IMR-90 (cell line): ENCODE results near the gene RBMS2. TPM values are rescaled to one million over a fixed set of nuclear protein-coding genes. Genes with fewer than 3 reads are reported as not detected.

Experiments used
- ATAC-seq: fragments of 200-7000 bp; cut with Tn5 transposase; 2 replicates; pipeline ENCODE4 v1.9.1; 2020; ENCODE audit warnings: low read depth, mild to moderate bottlenecking, moderate library complexity
- BruUV-seq: library from RNA; stranded (reverse); fragments of 400-500 nt; replicated peaks from 2 replicates; lab custom pipeline; 2021; lab: Mats Ljungman, UMichigan
- CTCF ChIA-PET: fragments of 300-600 bp; formaldehyde crosslinking; extraction: SDS; loops from one replicate; lab custom pipeline; 2021; ENCODE audit warnings: antibody characterized with exemption; lab: Yijun Ruan, JAX
- POLR2A ChIA-PET: fragments of 300-600 bp; sonication (Branson Sonifier 250); formaldehyde crosslinking; loops from one replicate; lab custom pipeline; 2022; ENCODE audit warnings: antibody characterized with exemption; ENCODE audit not compliant: unreplicated experiment; lab: Charles Lee
- DNase-seq: peaks from one replicate; pipeline ENCODE4 v3.0.0; 2013
- H2AFZ ChIP-seq: replicated peaks from 2 replicates; pipeline ENCODE3; 2013; ENCODE audit warnings: low read length, mild to moderate bottlenecking; ENCODE audit not compliant: poor library complexity
- H2AK5ac ChIP-seq: 2 replicates; pipeline ENCODE4 v1.6.1; 2013; ENCODE audit warnings: low read depth, low read length, inconsistent platforms
- H2AK9ac ChIP-seq: replicated peaks from 2 replicates; pipeline ENCODE3; 2013; ENCODE audit warnings: mild to moderate bottlenecking, low read depth, low read length, moderate library complexity; ENCODE audit not compliant: poor library complexity
- H2BK120ac ChIP-seq: 2 replicates; pipeline ENCODE4 v1.6.1; 2013; ENCODE audit warnings: low read depth, low read length, inconsistent platforms
- H2BK15ac ChIP-seq: 3 replicates; pipeline ENCODE4 v1.6.1; 2013; ENCODE audit warnings: low read depth, low read length, inconsistent platforms
- H2BK20ac ChIP-seq: 2 replicates; pipeline ENCODE4 v1.6.1; 2013; ENCODE audit warnings: low read depth, mild to moderate bottlenecking, inconsistent platforms, low read length, moderate library complexity
- H2BK5ac ChIP-seq: 2 replicates; pipeline ENCODE4 v1.6.1; 2013; ENCODE audit warnings: mild to moderate bottlenecking, low read depth, low read length, inconsistent platforms; ENCODE audit not compliant: poor library complexity, severe bottlenecking
- H3K14ac ChIP-seq: replicated peaks from 2 replicates; pipeline ENCODE4 v1.6.1; 2013; ENCODE audit warnings: low read depth, low read length, inconsistent platforms
- H3K18ac ChIP-seq: 2 replicates; pipeline ENCODE4 v1.6.1; 2013; ENCODE audit warnings: low read depth, low read length, control low read depth
- H3K23ac ChIP-seq: 2 replicates; pipeline ENCODE4 v1.6.1; 2013; ENCODE audit warnings: low read depth, low read length, inconsistent platforms
- H3K27ac ChIP-seq: 2 replicates; pipeline ENCODE4 v1.5.1; 2013; ENCODE audit warnings: mild to moderate bottlenecking, control low read depth, low read length; ENCODE audit not compliant: insufficient read depth
- H3K27me3 ChIP-seq: 2 replicates; pipeline ENCODE4 v1.6.1; 2013; ENCODE audit warnings: low read length; ENCODE audit not compliant: control insufficient read depth, insufficient read depth
- H3K36me3 ChIP-seq: 2 replicates; pipeline ENCODE4 v1.6.1; 2013; ENCODE audit warnings: low read length, mixed read lengths; ENCODE audit not compliant: control insufficient read depth, insufficient read depth
- H3K4ac ChIP-seq: 2 replicates; pipeline ENCODE4 v1.6.1; 2013; ENCODE audit warnings: low read depth, low read length, inconsistent platforms
- H3K4me1 ChIP-seq: 2 replicates; pipeline ENCODE4 v1.6.1; 2013; ENCODE audit warnings: low read length, mixed read lengths; ENCODE audit not compliant: control insufficient read depth, insufficient read depth
- H3K4me2 ChIP-seq: 2 replicates; pipeline ENCODE4 v1.6.1; 2013; ENCODE audit warnings: low read depth, mild to moderate bottlenecking, control low read depth, low read length, moderate library complexity
- H3K4me3 ChIP-seq: 2 replicates; pipeline ENCODE4 v1.5.1; 2013; ENCODE audit warnings: low read depth, mild to moderate bottlenecking, control low read depth, low read length, moderate library complexity; ENCODE audit not compliant: insufficient read depth
- H3K56ac ChIP-seq: 2 replicates; pipeline ENCODE4 v1.6.1; 2013; ENCODE audit warnings: low read length, inconsistent platforms; ENCODE audit not compliant: insufficient read depth; ENCODE audit errors: extremely low read depth
- H3K79me1 ChIP-seq, 2 experiments: 2 replicates each; pipeline ENCODE4 v1.6.1; 2013; ENCODE audit warnings: low read length in 2 of 2, inconsistent platforms in 1 of 2, low read depth in 1 of 2
- H3K9ac ChIP-seq: 2 replicates; pipeline ENCODE4 v1.6.1; 2013; ENCODE audit warnings: low read depth, low read length, control low read depth
- H3K9me1 ChIP-seq: 2 replicates; pipeline ENCODE4 v1.6.1; 2013; ENCODE audit warnings: low read length, inconsistent platforms; ENCODE audit not compliant: insufficient read depth
- H3K9me3 ChIP-seq: 2 replicates; pipeline ENCODE4 v1.6.1; 2013; ENCODE audit warnings: low read length; ENCODE audit not compliant: control insufficient read depth, insufficient read depth
- H4K20me1 ChIP-seq: 2 replicates; pipeline ENCODE4 v1.6.1; 2013; ENCODE audit warnings: low read length, inconsistent platforms; ENCODE audit not compliant: insufficient read depth
- H4K5ac ChIP-seq: 2 replicates; pipeline ENCODE4 v1.6.1; 2013; ENCODE audit warnings: mild to moderate bottlenecking, low read depth, low read length, control low read depth
- H4K8ac ChIP-seq, 2 experiments: 2 replicates each; pipeline ENCODE4 v1.6.1; 2013; ENCODE audit warnings: low read depth in 2 of 2, low read length in 2 of 2, control low read depth in 1 of 2, inconsistent platforms in 1 of 2
- H4K91ac ChIP-seq: 2 replicates; pipeline ENCODE4 v1.6.1; 2013; ENCODE audit warnings: low read depth, low read length, inconsistent platforms; ENCODE audit not compliant: insufficient read depth
- BHLHE40 ChIP-seq: fragments of 150-350 bp; IDR thresholded peaks from 2 replicates; pipeline ENCODE4 v1.6.1; 2016; ENCODE audit warnings: mild to moderate bottlenecking, low read depth, low read length
- CEBPB ChIP-seq: IDR thresholded peaks from 2 replicates; pipeline ENCODE4 v1.6.1; 2012; ENCODE audit warnings: low read depth, low read length, improper control_type of control experiment
- CHD1 ChIP-seq: IDR thresholded peaks from 2 replicates; pipeline ENCODE4 v1.6.1; 2012; ENCODE audit warnings: low read depth, low read length, improper control_type of control experiment
- CTCF ChIP-seq: conservative IDR thresholded peaks from 2 replicates; pipeline ENCODE4 v1.5.1; 2012; ENCODE audit warnings: mild to moderate bottlenecking, low read depth, low read length, improper control_type of control experiment
- ELK1 ChIP-seq: fragments of 150-350 bp; IDR thresholded peaks from 2 replicates; pipeline ENCODE4 v1.6.1; 2016; ENCODE audit warnings: low read depth, mild to moderate bottlenecking, low read length, moderate library complexity, borderline replicate concordance
- FOS ChIP-seq: fragments of 150-350 bp; IDR thresholded peaks from 2 replicates; pipeline ENCODE4 v1.6.1; 2016; ENCODE audit warnings: low read depth, low read length
- MAFK ChIP-seq: IDR thresholded peaks from 2 replicates; pipeline ENCODE4 v1.6.1; 2012; ENCODE audit warnings: low read depth, low read length, improper control_type of control experiment
- MAZ ChIP-seq: IDR thresholded peaks from 2 replicates; pipeline ENCODE4 v1.6.1; 2012; ENCODE audit warnings: low read depth, mild to moderate bottlenecking, low read length, improper control_type of control experiment, moderate library complexity, borderline replicate concordance
- MXI1 ChIP-seq: IDR thresholded peaks from 2 replicates; pipeline ENCODE4 v1.6.1; 2012; ENCODE audit warnings: low read depth, mild to moderate bottlenecking, low read length, moderate library complexity, borderline replicate concordance
- NFE2L2 ChIP-seq: fragments of 150-350 bp; IDR thresholded peaks from 2 replicates; pipeline ENCODE4 v1.6.1; 2016; ENCODE audit warnings: low read depth, mild to moderate bottlenecking, low read length
- POLR2A ChIP-seq: IDR thresholded peaks from 2 replicates; pipeline ENCODE4 v1.6.1; 2012; ENCODE audit warnings: mild to moderate bottlenecking, low read depth, low read length
- RAD21 ChIP-seq: IDR thresholded peaks from 2 replicates; pipeline ENCODE4 v1.6.1; 2012; ENCODE audit warnings: low read length, improper control_type of control experiment
- RCOR1 ChIP-seq: IDR thresholded peaks from 2 replicates; pipeline ENCODE4 v1.6.1; 2012; ENCODE audit warnings: mild to moderate bottlenecking, low read length, improper control_type of control experiment; ENCODE audit not compliant: insufficient replicate concordance
- RFX5 ChIP-seq: IDR thresholded peaks from 2 replicates; pipeline ENCODE4 v1.8.0; 2012; ENCODE audit warnings: low read depth, mild to moderate bottlenecking, low read length, moderate library complexity
- SMC3 ChIP-seq: fragments of 150-350 bp; IDR thresholded peaks from 2 replicates; pipeline ENCODE4 v1.6.1; 2016; ENCODE audit warnings: low read depth, mild to moderate bottlenecking, antibody characterized with exemption, low read length, moderate library complexity
- USF2 ChIP-seq: fragments of 150-350 bp; IDR thresholded peaks from 2 replicates; pipeline ENCODE4 v1.6.1; 2017; ENCODE audit warnings: mild to moderate bottlenecking, antibody characterized with exemption, low read length, low read depth
- WGBS, 2 experiments: methylation state at CpG; one replicate each; pipeline versions ENCODE4 v1.1.5 to v1.1.7; 2013; ENCODE audit warnings: missing lambda C conversion rate in 2 of 2; ENCODE audit not compliant: insufficient read length in 1 of 2; ENCODE audit errors: extremely low coverage in 2 of 2; 5-methylcytosine and 5-hydroxymethylcytosine counted together
- dilution Hi-C: fragments of 300-500 bp; cut with HindIII; formaldehyde crosslinking; loops from one replicate; pipeline ENCODE4 v1.14.3; 2018; ENCODE audit warnings: low sequenced_read_pairs; ENCODE audit not compliant: unreplicated experiment
- in situ Hi-C: fragments of 300-500 bp; cut with MboI; formaldehyde crosslinking; loops from 3 replicates; pipeline ENCODE4 v1.14.3; 2019; ENCODE audit warnings: low sequenced_read_pairs, inconsistent platforms, mixed read lengths
- intact Hi-C: fragments of 100-400 bp; cut with micrococcal nuclease; formaldehyde crosslinking; loops from 2 replicates; pipeline ENCODE4 v1.10.0; 2022
- polyA plus RNA-seq, 3 experiments: library from polyadenylated mRNA; depleted of rRNA; stranded (reverse); fragments of >200 nt; gene quantifications; 2 replicates each; pipeline ENCODE4 v1.2.3, GENCODE V29; 2012; ENCODE audit warnings: low replicate concordance in 1 of 3
- total RNA-seq: library from RNA; depleted of rRNA; stranded (reverse); fragments of >200 nt; gene quantifications from 2 replicates; pipeline ENCODE4 v1.2.3, GENCODE V29; 2012

RBMS2 gene
- total and polyA plus RNA-seq, 2 of the 4 experiments (the other 2 are of a cell fraction): 38.0 to 43.6 TPM

GRCh38 chr12:56599041-56599440 is 77.4 kb downstream of the RBMS2 start:
- ChIA-PET POLR2A (no interaction called here), CTCF (no interaction called here)
- Histone ChIP-seq H2AFZ (no peak overlapping the region), H3K9ac (no peak overlapping the region), H3K4ac (no peak overlapping the region), H2AK9ac (no peak overlapping the region), H3K79me1 (peaks cover 0 to 33% of the 10 kb centered on the region in 2 experiments; a peak in 3 of 4 replicates), H3K14ac (no peak overlapping the region), H2BK120ac (no peak overlapping the region), H2BK15ac (no peak overlapping the region), H4K91ac (no peak overlapping the region), H3K18ac (no peak overlapping the region), H3K4me1 (peaks cover 9% of the 10 kb centered on the region), H3K9me1 (no peaks in the 10 kb centered on the region), H4K20me1 (peaks cover 15% of the 10 kb centered on the region), H2BK20ac (no peak overlapping the region), H4K8ac (no peak overlapping the region), H3K23ac (no peak overlapping the region), H2BK5ac (no peak overlapping the region), H2AK5ac (no peak overlapping the region), H3K27me3 (no peaks in the 10 kb centered on the region), H3K4me2 (no peak overlapping the region), H3K36me3 (peaks cover 71% of the 10 kb centered on the region), H4K5ac (no peak overlapping the region), H3K4me3 (no peak overlapping the region), H3K27ac (no peak overlapping the region), H3K9me3 (no peaks in the 10 kb centered on the region), H3K56ac (no peak overlapping the region)
- in situ Hi-C loops (no loop called here), intact Hi-C loops (loop anchor here (5.0 kb wide), 1 partner anchor 38 kb away; no protein-coding TSS in a partner anchor), dilution Hi-C loops (no loop called here)
- ATAC-seq (no peak), DNase-seq (no peak)
- WGBS, 2 experiments: 80% methylated on average over 1 of the region's 15 CpGs; no CpG with 5 or more reads in 1 of the 2 experiments
- BruUV-seq: no TSS peak
- TF ChIP-seq SMC3: no peak
- TF ChIP-seq NFE2L2: no peak
- TF ChIP-seq RFX5: no peak
- TF ChIP-seq CHD1: no peak
- TF ChIP-seq CEBPB: no peak
- TF ChIP-seq MAZ: no peak
- TF ChIP-seq MAFK: no peak
- TF ChIP-seq FOS: no peak
- TF ChIP-seq USF2: no peak
- no peak for TF ChIP-seq BHLHE40
- no peak for TF ChIP-seq ELK1
- TF ChIP-seq CTCF: no peak
- TF ChIP-seq POLR2A: no peak
- no peak for TF ChIP-seq RCOR1
- no peak for TF ChIP-seq MXI1
- TF ChIP-seq RAD21: no peak
